Fibroblast of villous mesenchyme (primary cell): Measurements from ENCODE around the gene BMP10. TPM values are rescaled to one million over a fixed set of nuclear protein-coding genes. Genes with fewer than 3 reads are reported as not detected.
"Not testable (repeated sequence)": the region's sequence is repeated elsewhere in the genome, so short reads cannot be mapped to it uniquely, and the experiment has no call there.

ENCODE experiments used
- DNase-seq: peaks from one replicate; pipeline ENCODE4 v3.0.0-alpha.2; 2010; ENCODE audit warnings: low read depth
- H3K4me3 ChIP-seq: 2 replicates; pipeline ENCODE4 v1.5.1; 2011; ENCODE audit warnings: low read depth, mild to moderate bottlenecking, low read length
- CTCF ChIP-seq: IDR thresholded peaks from 2 replicates; pipeline ENCODE4 v1.5.1; 2012; ENCODE audit warnings: low read depth, mild to moderate bottlenecking, low read length; ENCODE audit not compliant: insufficient read depth
- total RNA-seq: library from RNA; depleted of rRNA; stranded (reverse); fragments of >200 nt; gene quantifications from 2 replicates; pipeline ENCODE4 v1.2.3, GENCODE V29; 2012

Gene BMP10
- total RNA-seq, 1 donor = not detected

- no peak overlapping the region for H3K4me3 ChIP-seq
- peak; percentile 36 for TF ChIP-seq CTCF
- no peak for DNase-seq
Measured at GRCh38 chr2:68900496-68901198, 29.4 kb upstream of the BMP10 start.

GRCh38 chr2:68895981-68896380 lies 24.8 kb upstream of the BMP10 start:
- not testable (repeated sequence) for H3K4me3 ChIP-seq, DNase-seq

GRCh38 chr2:68889500-68889899 lies 18.3 kb upstream of the BMP10 start:
- peak; percentile 89 for DNase-seq
- no peak for TF ChIP-seq CTCF
- H3K4me3 ChIP-seq = no peak overlapping the region

GRCh38 chr2:68889021-68889420 lies 17.8 kb upstream of the BMP10 start:
- no peak for DNase-seq

GRCh38 chr2:68888038-68888704 lies 17.0 kb upstream of the BMP10 start:
- TF ChIP-seq CTCF = no peak
- H3K4me3 ChIP-seq = no peak overlapping the region
- DNase-seq = no peak

More at GRCh38 chr2:68889021-68889420, 17.8 kb upstream of the BMP10 start:
- no peak overlapping the region for H3K4me3 ChIP-seq
- TF ChIP-seq CTCF = no peak

- no peak for TF ChIP-seq CTCF
- DNase-seq = no peak
- no peak overlapping the region for H3K4me3 ChIP-seq
Measured at GRCh38 chr2:68885811-68886075, 14.5 kb upstream of the BMP10 start.

GRCh38 chr2:68885074-68885810 lies 14.0 kb upstream of the BMP10 start:
- TF ChIP-seq CTCF = no peak
- H3K4me3 ChIP-seq = no peak overlapping the region
- no peak for DNase-seq
